Choroid plexus epithelial cell (primary cell): Measurements from ENCODE around the gene CAPN11.

Experiments used
- DNase-seq: peaks from one replicate; pipeline ENCODE4 v3.0.0-alpha.2; 2010; ENCODE audit warnings: low read depth
- H3K4me3 ChIP-seq: 2 replicates; pipeline ENCODE4 v1.5.1; 2011; ENCODE audit warnings: low read depth, mild to moderate bottlenecking, control low read depth, low read length, moderate library complexity
- CTCF ChIP-seq: conservative IDR thresholded peaks from 2 replicates; pipeline ENCODE4 v1.5.1; 2011; ENCODE audit warnings: low read depth, mild to moderate bottlenecking, control low read depth, inconsistent platforms, low read length, moderate library complexity

CAPN11 gene

DNA sequence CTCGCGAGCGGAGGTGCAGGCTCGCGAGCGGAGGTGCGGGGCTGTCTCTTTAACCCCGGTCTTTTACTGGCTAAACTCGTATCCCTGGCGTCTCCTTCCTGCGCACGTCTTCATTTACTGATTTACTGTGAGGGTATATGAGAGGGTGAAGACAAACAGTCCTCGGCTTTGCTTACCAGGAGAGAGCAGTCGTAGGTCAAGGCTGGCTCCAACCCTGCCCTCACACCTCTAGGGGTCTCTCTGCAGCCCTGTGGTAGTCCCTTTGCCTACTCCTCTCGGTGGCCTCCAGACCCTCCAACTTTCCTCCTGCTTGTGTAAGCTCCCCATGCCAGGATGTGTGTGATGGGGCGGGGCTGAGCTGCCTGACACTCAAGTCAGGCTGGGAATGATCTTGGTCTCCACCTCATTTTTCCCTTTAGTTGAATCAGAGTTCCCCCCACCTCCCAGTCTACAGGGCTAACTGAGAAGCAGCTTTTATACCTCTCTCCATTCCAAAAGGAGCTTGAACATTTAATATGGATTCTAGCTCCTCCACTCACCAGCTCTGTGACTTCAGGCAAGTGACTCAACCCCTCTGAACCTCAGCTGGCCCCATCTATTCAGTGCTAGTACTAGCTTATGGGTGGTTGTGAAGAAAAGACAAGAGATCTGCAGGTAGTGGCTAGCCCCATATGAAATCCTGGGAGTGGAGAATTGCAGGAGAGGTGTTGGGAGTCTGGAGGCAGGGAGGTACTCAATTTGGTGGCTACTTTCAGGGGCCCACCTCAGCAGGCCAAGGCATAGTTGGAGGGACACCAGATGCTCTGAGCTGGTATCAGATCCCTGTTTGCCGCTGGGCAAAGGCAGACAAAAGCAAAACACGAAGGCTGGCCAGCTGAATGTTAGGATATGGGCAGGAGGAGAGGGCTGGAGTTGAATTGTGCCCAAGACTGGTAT lies 65.7 kb downstream of the CAPN11 start:
- no peak for DNase-seq
- peak overlapping the region; percentile 57 for H3K4me3 ChIP-seq

DNA sequence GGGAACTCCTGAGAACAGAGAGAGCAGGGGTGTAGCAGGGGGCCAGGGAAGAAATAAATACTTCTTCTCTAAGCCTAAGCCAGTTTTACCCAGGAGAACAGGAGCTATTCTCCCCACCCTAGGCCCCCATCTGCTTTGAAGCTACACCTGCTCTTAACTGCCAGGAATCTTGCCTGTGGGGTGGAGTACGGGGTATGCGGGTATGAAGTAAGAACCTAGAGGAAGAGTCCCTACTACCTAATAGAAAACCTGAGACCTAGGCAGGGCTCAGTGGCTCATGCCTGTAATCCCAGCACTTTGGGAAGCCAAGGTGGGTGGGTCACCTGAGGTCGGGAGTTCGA lies 66.3 kb downstream of the CAPN11 start:
- TF ChIP-seq CTCF, result no peak
- H3K4me3 ChIP-seq, result no peak overlapping the region
- DNase-seq, result no peak

More for the DNA sequence above, 65.7 kb downstream of the CAPN11 start:
- no peak for TF ChIP-seq CTCF

DNA sequence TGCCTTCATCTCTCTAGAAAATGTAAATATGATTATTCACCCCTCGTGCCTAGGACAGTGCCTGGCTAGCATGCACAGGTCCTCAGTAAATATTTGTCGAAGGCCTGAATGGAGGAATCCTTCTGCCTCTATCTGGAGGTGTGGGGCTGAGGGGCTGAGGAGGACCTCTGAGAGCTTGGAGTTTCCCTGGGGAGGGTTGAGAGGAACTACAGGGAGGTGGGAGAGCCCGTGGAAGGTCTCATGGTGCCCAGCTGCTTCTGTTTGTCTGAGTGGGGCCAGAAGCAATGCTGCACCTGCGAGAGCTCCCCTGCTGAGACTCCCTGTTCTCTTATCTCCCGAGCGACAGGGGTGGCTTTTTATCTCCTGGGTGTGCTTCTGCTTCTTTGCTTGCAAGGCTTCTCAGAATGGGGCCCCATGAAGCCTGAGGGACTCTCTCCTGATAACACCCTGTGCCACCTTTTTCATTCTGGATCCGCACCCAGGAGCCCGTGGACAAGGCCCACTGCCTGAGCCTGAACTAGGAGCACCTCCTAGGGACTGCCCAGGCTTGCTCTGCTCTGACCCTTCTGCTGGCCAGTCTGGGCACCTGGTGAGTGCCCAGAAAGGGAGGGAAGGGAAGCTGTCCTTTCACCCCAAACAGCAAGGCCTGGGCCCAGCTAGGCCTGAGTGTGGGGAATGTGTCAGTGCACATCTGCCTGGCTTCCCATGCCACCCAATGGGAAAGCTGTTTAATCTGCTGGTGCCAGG lies 67.1 kb downstream of the CAPN11 start:
- no peak for DNase-seq
- no peak overlapping the region for H3K4me3 ChIP-seq
- no peak for TF ChIP-seq CTCF

GRCh38 chr6:44226368-44227147 lies 67.9 kb downstream of the CAPN11 start:
- no peak for DNase-seq
- no peak overlapping the region for H3K4me3 ChIP-seq
- TF ChIP-seq CTCF, result no peak

DNA sequence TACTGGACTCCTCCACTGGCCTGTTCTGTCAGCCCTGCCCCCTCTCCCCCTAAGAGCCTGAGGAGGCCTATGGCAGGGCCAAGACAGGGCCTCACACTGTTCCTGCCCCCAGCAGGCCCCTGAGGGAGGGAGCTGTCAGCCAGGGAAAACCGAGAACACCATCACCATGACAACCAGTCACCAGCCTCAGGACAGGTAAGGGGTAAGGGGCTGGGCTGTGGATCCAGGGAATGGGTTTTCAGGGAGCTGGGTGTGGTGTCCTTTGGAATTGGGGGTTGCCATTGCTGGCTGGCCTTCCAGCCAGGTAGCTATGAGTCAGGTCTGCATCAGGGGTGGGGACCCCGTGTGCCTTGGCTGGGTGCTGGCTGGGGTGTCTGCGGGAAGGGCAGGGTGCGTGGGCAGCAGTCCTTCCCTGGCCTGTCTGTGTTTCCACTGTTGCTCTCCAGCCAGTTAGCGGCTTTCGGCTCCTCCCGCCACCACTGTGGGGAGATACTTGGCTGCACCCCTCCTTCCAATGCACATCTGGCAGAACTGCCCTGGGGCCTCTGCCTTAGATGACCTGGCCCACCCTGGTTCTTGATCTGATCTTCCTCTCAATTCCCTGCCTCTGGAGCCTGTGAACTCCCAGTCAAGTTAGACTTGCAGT lies 68.7 kb downstream of the CAPN11 start:
- no peak for DNase-seq
- no peak overlapping the region for H3K4me3 ChIP-seq
- TF ChIP-seq CTCF, result no peak

DNA sequence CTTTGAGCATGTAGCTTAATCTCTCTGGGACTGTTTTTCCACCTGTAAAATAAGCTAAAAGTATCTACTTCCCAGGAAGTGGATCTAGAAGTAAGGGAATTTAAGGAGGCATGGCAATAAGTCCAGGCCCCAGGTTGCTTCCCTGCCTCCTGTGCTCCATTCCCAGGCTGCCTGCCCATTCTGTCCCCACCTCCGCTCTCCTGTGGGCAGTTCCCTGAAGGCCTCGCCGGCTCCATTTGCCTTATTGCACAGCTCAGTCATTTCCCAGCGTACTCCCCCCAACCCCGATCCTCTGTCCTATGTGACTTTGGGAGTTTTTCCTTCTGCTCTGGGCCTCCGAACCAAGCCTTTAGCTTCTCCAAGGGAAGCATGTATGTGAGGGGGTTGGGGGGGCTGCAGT lies 69.4 kb downstream of the CAPN11 start:
- TF ChIP-seq CTCF, result no peak
- H3K4me3 ChIP-seq, result no peak overlapping the region
- DNase-seq, result no peak
